Stimulated activated CD4-positive, alpha-beta T cell treated with anti-CD3 and anti-CD28 coated beads, TNF-alpha, amount 100 ng/mL, for 48 hours (primary cell): Measurements from ENCODE around the gene SLC34A1.
A peak's percentile ranks its signal among the peaks of the same experiment; 100 is the strongest.

Experiments
- DNase-seq, 3 donors: peaks; one replicate each; pipeline ENCODE4 v3.0.0-alpha.2; 2020; ENCODE audit warnings: low read depth in 3 of 3

The SLC34A1 gene

DNA sequence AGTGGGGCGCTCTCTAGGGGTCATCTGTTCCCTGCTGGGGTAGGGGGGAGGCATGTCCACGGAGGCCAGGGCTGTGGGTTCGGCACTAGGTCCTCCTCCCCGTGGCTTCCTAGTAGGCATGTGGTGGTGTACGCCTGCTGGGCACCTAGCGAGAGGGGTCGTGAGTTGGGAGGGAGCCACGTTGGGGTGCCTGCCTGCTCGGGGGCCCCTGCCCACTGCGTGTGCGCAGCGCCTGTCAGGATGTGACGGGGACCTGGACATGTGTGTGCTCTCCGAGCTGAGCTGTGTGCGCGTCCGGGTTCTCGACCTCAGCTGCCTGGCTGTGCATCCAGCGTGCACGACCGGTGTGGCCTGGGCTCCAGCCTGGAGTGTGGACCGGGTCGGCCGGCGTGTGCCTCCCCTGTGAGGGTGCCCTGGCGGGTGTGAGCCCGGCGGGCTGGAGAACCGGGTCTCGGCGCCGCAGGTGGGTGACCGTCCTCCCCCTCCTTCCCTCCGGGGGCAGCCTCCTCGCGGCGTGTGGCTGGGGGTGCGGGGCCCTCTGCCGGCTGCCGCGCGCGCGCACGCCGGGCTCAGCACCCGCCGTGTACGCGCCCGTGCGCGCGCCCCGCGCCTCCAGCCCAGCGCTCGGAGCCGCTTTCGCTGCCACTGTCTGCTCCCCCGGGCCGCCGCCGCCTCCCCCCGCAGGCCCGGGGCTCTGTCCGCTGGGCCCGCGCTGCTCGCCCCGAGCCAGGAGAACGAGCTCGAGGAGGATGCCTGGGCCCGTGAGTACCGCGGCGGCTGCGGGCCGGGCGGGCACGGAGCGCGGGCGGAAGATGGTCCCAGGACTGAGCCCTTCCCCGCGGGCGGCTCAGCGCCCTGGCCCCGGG lies 62.2 kb downstream of the SLC34A1 start, which contains the start of gene PRR7:
TSS of gene PRR7 (plus strand) at position 615 of the 866 bp plus-strand sequence. CDS start 8,254 bp downstream, outside the sequence.
- peak in 2 of 3 donors; percentile 43 to 70 for DNase-seq

DNA sequence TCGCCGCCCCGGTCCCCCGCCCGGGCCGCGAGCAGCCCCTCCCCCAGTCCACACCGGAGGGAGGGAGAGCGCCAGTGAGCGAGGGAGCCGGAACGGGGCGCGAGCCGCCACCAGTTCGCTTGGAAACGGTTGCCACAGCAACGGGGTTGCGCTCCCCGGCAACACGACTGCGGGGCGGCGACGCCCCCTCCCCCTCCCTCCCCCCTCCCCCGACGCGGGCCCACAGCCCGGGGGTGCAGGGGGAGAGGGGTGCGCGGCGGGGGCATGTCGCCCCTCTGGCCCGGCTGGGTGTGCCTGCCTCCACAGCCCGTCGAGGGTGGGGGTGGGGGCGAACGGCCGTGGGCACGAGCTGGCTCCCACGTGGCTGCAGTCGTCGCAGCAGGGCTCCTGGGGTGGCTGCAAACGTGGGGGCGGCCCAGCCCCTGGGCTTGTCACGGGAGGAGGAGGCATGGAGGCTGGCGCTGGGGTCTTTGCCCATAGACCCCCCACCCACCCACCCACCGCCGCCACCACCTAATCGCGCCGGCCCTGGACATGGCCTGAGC lies 62.9 kb downstream of the SLC34A1 start:
- DNase-seq, result no peak

DNA sequence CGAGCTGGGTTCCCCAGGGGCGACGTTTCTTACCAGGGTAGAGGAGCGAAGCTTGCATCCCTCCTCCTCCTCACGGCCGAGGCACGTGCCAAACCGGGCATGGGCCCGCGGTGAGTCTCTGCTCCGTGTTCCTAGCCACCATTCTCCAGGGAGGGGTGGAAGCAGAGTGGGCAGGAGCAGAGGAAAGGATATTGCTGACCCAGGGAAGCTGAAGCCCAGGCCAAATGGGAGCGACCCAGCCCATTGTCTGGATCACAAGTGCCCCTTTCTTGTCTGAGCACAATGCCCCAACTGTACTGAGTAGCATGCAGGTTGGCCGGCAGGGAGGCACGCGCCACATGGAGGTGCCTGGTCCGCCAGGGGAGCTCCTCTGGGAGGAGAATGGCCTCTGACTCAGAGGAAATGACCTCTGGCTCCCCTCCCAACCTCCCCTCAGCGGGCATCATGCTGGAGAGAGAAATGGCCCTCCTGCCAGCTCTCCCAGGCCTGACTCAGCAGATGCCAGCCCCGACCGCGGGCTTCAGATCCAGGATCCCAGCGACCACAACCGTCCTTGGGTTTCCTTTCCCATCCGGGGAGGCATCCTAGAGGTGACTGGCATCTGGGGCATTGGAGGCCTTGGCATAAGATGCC lies 63.5 kb downstream of the SLC34A1 start:
- no peak for DNase-seq
